Measurements from ENCODE around the gene POLR3B. TPM values are rescaled to one million over a fixed set of nuclear protein-coding genes. Genes with fewer than 3 reads are reported as not detected.

The POLR3B gene
- total and polyA plus RNA-seq, 2 of the 13 experiments (the other 11 are each of a cell fraction or from before 2014, with no cell fraction given) = 4.8 to 13.1 TPM

DNA sequence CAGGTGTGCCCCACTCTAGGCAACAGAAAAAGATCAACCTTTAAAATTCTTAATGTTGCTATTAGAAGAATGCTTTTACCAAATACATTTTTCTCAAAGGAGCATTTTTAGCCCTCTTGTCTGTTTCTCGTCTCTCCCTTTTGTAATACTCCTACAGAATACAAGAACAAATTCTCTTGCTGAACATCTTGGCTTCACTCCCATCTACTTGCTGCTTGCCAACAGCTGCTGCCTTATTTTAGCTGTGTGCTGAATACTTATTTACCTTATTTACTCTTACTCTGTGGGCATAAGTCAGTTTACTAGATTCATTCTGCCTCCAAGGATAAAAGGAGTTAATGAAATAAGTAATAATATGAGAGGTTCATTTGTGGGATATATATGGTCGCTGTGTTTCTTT is 70.8 kb downstream of the POLR3B start (continued):
- no peak for TF ChIP-seq ZBTB21 (CRISPR knock-in tag; IDR thresholded peaks at IDR 0.05)
- no peak for TF ChIP-seq TSC22D2 (CRISPR knock-in tag; IDR thresholded peaks at IDR 0.05; ENCODE audit: borderline replicate concordance)

DNA sequence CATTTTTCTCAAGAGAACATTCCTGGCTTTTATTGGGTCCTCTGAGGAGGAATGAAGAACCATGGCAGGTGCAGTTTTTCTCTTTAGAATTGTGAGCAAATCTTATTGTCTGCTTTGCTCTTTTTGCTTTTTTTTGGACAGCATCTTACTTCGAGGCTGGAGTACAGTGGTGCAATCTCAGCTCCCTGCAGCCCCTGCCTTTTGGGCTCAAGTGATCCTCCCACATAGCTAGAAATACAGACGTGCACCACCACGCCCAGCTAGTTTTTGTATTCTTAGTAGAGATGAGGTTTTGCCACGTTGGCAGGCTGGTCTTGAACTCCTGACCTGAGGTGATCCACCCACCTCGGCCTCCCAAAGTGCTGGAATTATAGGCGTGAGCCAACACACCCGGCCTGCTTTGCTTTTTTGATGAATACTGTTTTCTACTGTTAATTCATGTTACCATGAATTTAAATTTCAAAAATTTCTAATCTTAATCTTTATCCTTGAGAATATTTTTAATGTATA is 71.5 kb downstream of the POLR3B start:
- 99% methylated on average over 7 of the region's 7 CpGs for WGBS (ENCODE audit: low lambda C conversion rate)
- in situ Hi-C loops (cut with HindIII; ENCODE audit: extremely low pct_ligation_motif_present, low pct_unique_long_range_greater_than_20kb) = no loop called here
- H3K4me1 ChIP-seq (ENCODE audit: insufficient read depth, low read length) = no peaks in the 10 kb centered on the region; the same call in 1 of the 2 replicates
- no peaks in the 10 kb centered on the region for H3K9me3 ChIP-seq (ENCODE audit: low read length)
- intact Hi-C loops (cut with micrococcal nuclease; ENCODE audit: unreplicated experiment) = no loop called here
- no peak for TF ChIP-seq PAF1 (CRISPR knock-in tag; IDR thresholded peaks at IDR 0.05)
- TF ChIP-seq HDAC6 (IDR thresholded peaks at IDR 0.05; ENCODE audit: low read depth, low read length) = no peak
- no peak for TF ChIP-seq SCMH1 (CRISPR knock-in tag; IDR thresholded peaks at IDR 0.05; ENCODE audit: borderline replicate concordance)
- no peak for TF ChIP-seq ZNF614 (CRISPR knock-in tag; IDR thresholded peaks at IDR 0.05; ENCODE audit: borderline replicate concordance)
- no peak for TF ChIP-seq ELF4 (CRISPR knock-in tag; IDR thresholded peaks at IDR 0.05; ENCODE audit: borderline replicate concordance)
- TF ChIP-seq ZNF770 (CRISPR knock-in tag; IDR thresholded peaks at IDR 0.05) = no peak
- TF ChIP-seq ZNF720 (CRISPR knock-in tag; IDR thresholded peaks at IDR 0.05) = no peak
- TF ChIP-seq REL (CRISPR knock-in tag; conservative IDR thresholded peaks at IDR 0.05) = no peak
- TF ChIP-seq JARID2 (CRISPR knock-in tag; IDR thresholded peaks at IDR 0.05; ENCODE audit: insufficient replicate concordance) = no peak
- TF ChIP-seq ZNF598 (CRISPR knock-in tag; IDR thresholded peaks at IDR 0.05; ENCODE audit: borderline replicate concordance) = no peak
- no peaks in the 10 kb centered on the region for H3K79me2 ChIP-seq (ENCODE audit: insufficient read depth, low read length)
- H3K4me2 ChIP-seq (ENCODE audit: low read depth, low read length) = no peak overlapping the region
- no peak for FAIRE-seq
- H3K27ac ChIP-seq (ENCODE audit: extremely low read length, insufficient read depth, low read length) = no peak overlapping the region
- H3K9ac ChIP-seq (ENCODE audit: insufficient read depth, low read depth, low read length) = no peak overlapping the region
- H3K4me3 ChIP-seq (replicated peaks in 1 of 3; ENCODE audit: insufficient read depth in 1 of 3, low read depth in 2 of 3, low read length in 3 of 3) = no peak overlapping the region
- no peak overlapping the region for H2AFZ ChIP-seq (ENCODE audit: low read length)
- DNase-seq (ENCODE audit: low spot score) = no peak
- no peaks in the 10 kb centered on the region for H3K27me3 ChIP-seq (ENCODE audit: control insufficient read depth in 1 of 2, insufficient read depth in 2 of 2, low read length in 2 of 2)
- H4K20me1 ChIP-seq (ENCODE audit: insufficient read depth, low read length) = no peaks in the 10 kb centered on the region
- ChIA-PET CTCF (ENCODE audit: low intra/inter-chr PET ratio, low total read pairs) (no interaction called here), POLR2A (no interaction called here)
- no TSS peak for BruUV-seq (replicated peaks)
- peaks cover 3 to 25% of the 10 kb centered on the region in 2 experiments; a peak in 4 of 5 replicates for H3K36me3 ChIP-seq (replicated peaks in 1 of 2; ENCODE audit: control insufficient read depth in 1 of 2, insufficient read depth in 2 of 2, low read length in 2 of 2)
- ATAC-seq = no peak
